Body of pancreas (tissue), 4 donors: ENCODE data around the gene LETM1. TPM values are rescaled to one million over a fixed set of nuclear protein-coding genes. Genes with fewer than 3 reads are reported as not detected.

Experiments used
- ATAC-seq: fragments of 150-250 bp; one replicate; pipeline ENCODE4 v1.9.1; 2016
- DNase-seq, 4 donors: peaks; one replicate each; pipeline ENCODE4 v3.0.0-alpha.2; 2019
- H3K27ac ChIP-seq, 4 donors: fragments of 200-600 bp; sonication (generic); 1 replicate in 3 of 4; 2 replicates in 1 of 4; pipeline versions ENCODE4 v1.5.1 to v1.6.1; 2016 to 2019; ENCODE audit warnings: mild to moderate bottlenecking in 1 of 4, mixed read lengths in 1 of 4, moderate library complexity in 1 of 4
- H3K27me3 ChIP-seq, 2 donors: fragments of 200-600 bp; sonication (generic); one replicate each; pipeline ENCODE4 v1.6.0; 2016; ENCODE audit warnings: mild to moderate bottlenecking in 1 of 2
- H3K36me3 ChIP-seq, 2 donors: fragments of 200-600 bp; sonication (generic); replicated peaks in 1 of 2; 2 replicates each; pipeline ENCODE4 v1.5.1; 2016; ENCODE audit warnings: low read depth in 2 of 2; ENCODE audit not compliant: insufficient read depth in 1 of 2
- H3K4me1 ChIP-seq: fragments of 200-600 bp; sonication (generic); one replicate; pipeline ENCODE4 v1.6.0; 2016
- H3K4me3 ChIP-seq, 2 donors: fragments of 200-600 bp; sonication (generic); 1 replicate in 1 of 2; 2 replicates in 1 of 2; pipeline ENCODE4 v1.5.1; 2016 to 2019
- H3K9me3 ChIP-seq, 3 donors: fragments of 200-600 bp; sonication (generic); 1 replicate in 2 of 3; 2 replicates in 1 of 3; pipeline ENCODE4 v1.5.1; 2016
- POLR2A ChIP-seq, 3 donors: fragments of 450-650 bp; IDR thresholded peaks; one replicate each; pipeline ENCODE4 v1.6.1; 2016; ENCODE audit warnings: antibody characterized with exemption in 3 of 3, mild to moderate bottlenecking in 2 of 3
- WGBS, 2 donors: methylation state at CpG; one replicate each; pipeline ENCODE4 v1.1.5; 2017; 5-methylcytosine and 5-hydroxymethylcytosine counted together
- intact Hi-C: fragments of 100-400 bp; cut with DNase I; formaldehyde crosslinking; loops from one replicate; pipeline ENCODE4 v1.15.1; 2023
- total RNA-seq, 2 donors: library from RNA; depleted of rRNA; stranded (reverse); fragments of >200 nt; gene quantifications; one replicate each; pipeline ENCODE4 v1.1.0, GENCODE V29; 2016
- TF ChIP-seq, protein P1 (sequence below), 7 experiments: fragments of 450-650 bp in 4 of 7; fragments of 200-600 bp in 3 of 7; sonication (generic) in 3 of 7; IDR thresholded peaks; one replicate each; pipeline ENCODE4 v1.5.1; 2016 to 2019; ENCODE audit warnings: antibody characterized with exemption in 7 of 7

LETM1 gene
- total RNA-seq, 2 donors from 2014 or later, result 23.3 to 52.4 TPM

DNA sequence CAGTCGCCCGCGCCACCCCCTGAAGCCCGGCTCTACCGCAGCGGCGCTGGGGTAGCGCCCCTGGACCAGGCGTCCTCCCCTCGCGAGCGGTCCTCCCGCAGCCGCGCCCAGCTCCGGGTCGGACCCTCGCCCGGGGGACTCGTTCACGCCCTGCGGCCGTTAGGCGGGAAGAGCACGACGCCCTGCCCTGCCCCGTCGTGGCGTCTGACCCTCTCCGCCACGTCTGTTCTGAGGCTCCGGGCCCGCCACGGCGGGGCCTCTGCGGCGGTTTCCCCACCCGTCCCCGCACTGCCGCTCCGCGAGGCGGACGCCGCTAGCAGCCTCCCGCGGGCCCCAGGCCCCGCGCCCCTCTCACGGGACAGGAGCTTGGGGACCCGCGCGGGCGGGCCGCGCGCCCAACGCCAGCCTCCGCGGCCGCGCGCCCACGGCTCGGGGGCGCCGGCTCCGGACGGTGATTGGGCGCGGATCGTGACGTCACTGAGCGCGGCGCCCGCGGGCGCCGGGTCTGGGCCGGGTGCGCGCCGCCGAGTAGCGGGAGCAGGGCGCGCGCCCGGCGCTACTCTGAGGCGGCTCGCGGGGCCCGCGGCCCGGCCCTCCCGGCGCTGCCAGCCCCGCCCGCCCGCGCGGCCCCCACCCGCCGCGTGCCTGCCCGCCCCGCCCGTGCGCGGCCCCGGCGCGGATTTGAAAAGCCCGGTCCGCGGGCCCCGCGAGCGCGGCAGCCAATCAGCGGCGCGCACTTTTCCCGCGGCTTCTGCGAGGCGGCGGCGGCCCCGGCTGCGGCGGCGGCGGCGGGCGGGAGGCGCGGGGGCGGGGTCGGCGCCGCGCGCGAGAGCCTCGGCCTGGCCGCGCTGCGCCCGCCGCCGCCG lies 14.9 kb upstream of the LETM1 start, which contains the start of gene NSD2:
Gene NSD2, plus strand, starts transcription at position 816 of the 866 bp plus-strand sequence. CDS start 29,262 bp downstream, outside the sequence.
- intact Hi-C loops, result no loop called here
- no peaks in the 10 kb centered on the region for H3K27me3 ChIP-seq
- peaks cover 52% of the 10 kb centered on the region for H3K4me1 ChIP-seq
- H3K4me3 ChIP-seq, result peak within 1 kb of the TSS; percentile 61 to 70
- ATAC-seq (peak; percentile 82), DNase-seq (peak; percentile 86 to 91 (median 90))
- TF ChIP-seq POLR2A (IDR thresholded peaks at IDR 0.05), result peak; percentile 49 to 91 (median 85)
- TF ChIP-seq, protein P1, sequence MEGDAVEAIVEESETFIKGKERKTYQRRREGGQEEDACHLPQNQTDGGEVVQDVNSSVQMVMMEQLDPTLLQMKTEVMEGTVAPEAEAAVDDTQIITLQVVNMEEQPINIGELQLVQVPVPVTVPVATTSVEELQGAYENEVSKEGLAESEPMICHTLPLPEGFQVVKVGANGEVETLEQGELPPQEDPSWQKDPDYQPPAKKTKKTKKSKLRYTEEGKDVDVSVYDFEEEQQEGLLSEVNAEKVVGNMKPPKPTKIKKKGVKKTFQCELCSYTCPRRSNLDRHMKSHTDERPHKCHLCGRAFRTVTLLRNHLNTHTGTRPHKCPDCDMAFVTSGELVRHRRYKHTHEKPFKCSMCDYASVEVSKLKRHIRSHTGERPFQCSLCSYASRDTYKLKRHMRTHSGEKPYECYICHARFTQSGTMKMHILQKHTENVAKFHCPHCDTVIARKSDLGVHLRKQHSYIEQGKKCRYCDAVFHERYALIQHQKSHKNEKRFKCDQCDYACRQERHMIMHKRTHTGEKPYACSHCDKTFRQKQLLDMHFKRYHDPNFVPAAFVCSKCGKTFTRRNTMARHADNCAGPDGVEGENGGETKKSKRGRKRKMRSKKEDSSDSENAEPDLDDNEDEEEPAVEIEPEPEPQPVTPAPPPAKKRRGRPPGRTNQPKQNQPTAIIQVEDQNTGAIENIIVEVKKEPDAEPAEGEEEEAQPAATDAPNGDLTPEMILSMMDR (IDR thresholded peaks at IDR 0.05), result peak in 2 of 7 experiments; percentile 12 to 18
- H3K27ac ChIP-seq, result peak within 1 kb of the TSS; percentile 95 to 100 (median 98)
- no peaks in the 10 kb centered on the region for H3K36me3 ChIP-seq
- 0% methylated on average over 1 to 79 of the region's 155 CpGs for WGBS, 2 donors
- no peaks in the 10 kb centered on the region for H3K9me3 ChIP-seq

DNA sequence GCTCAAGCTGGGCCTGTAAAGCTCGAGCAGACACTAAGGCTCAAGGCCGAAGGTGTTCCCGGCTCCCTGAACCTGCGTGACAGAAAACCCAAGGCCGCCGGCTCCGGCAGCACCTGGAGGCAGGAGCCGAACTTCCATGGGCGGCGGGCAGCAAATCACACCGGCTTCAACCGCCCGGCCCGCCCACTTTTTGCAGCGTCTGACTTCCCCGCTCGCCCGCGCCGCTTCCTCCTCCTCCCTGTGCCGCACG lies 14.3 kb upstream of the LETM1 start:
- WGBS, 2 donors, result 0% methylated on average over 5 to 20 of the region's 22 CpGs
- no peaks in the 10 kb centered on the region for H3K27me3 ChIP-seq
- ATAC-seq (peak; percentile 79), DNase-seq (peak; percentile 92 to 95 (median 94))
- H3K4me3 ChIP-seq, result peak overlapping the region in 1 of 2 donors; percentile 70
- peak in 1 of 3 donors; percentile 90 for TF ChIP-seq POLR2A (IDR thresholded peaks at IDR 0.05)
- TF ChIP-seq, protein P1 (IDR thresholded peaks at IDR 0.05), result peak in 1 of 7 experiments; percentile 21
- H3K27ac ChIP-seq, result peak overlapping the region; percentile 95 to 100 (median 98)
- intact Hi-C loops, result no loop called here
- H3K9me3 ChIP-seq, result no peaks in the 10 kb centered on the region
- peaks cover 52% of the 10 kb centered on the region for H3K4me1 ChIP-seq
- no peaks in the 10 kb centered on the region for H3K36me3 ChIP-seq

DNA sequence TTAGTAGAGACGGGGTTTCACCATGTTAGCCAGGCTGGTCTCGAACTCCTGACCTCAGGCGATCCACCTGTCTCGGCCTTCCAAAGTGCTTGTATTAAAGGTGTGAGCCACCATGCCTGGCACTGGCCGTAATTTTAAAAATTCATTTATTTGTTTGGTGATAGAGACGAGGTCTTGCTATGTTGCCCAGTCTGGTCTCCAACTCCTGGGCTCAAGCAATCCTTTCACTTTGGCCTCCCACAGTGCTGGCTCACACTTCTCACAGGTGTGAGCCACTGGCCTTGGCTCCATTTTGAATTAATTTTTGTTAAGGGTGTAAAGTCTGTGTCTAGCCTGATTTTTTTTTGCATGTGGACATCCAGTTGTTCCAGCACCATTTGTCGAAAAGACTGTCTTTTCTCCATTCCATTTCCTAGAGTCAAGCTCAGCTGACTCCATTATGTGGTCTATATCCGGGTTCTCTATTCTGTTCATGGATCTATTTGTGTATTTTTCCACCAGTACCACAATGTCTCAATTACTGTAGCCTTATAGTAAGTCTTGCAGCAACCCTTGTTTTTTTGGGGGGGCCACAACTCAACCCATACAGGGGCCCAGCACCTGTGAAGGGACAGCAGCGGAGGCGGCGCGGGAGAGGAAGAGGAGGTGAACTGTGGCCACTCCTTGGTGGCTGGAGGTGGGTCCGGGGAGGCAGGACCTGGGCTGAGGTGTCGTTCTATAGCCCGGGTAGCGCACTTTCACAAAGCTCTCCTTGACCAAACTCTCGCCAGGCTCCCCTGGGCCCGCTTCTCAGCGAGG lies 13.8 kb upstream of the LETM1 start:
- peak overlapping the region in 1 of 2 donors; percentile 70 for H3K4me3 ChIP-seq
- intact Hi-C loops, result no loop called here
- H3K27ac ChIP-seq, result peak overlapping the region; percentile 95 to 100 (median 98)
- H3K9me3 ChIP-seq, result no peaks in the 10 kb centered on the region
- no peak for ATAC-seq
- TF ChIP-seq POLR2A (IDR thresholded peaks at IDR 0.05), result no peak
- TF ChIP-seq, protein P1 (IDR thresholded peaks at IDR 0.05), result no peak
- 35 to 44% methylated on average over 15 to 19 of the region's 19 CpGs for WGBS, 2 donors
- H3K36me3 ChIP-seq, result no peaks in the 10 kb centered on the region
- H3K27me3 ChIP-seq, result no peaks in the 10 kb centered on the region
- H3K4me1 ChIP-seq, result peaks cover 52% of the 10 kb centered on the region
- no peak for DNase-seq

DNA sequence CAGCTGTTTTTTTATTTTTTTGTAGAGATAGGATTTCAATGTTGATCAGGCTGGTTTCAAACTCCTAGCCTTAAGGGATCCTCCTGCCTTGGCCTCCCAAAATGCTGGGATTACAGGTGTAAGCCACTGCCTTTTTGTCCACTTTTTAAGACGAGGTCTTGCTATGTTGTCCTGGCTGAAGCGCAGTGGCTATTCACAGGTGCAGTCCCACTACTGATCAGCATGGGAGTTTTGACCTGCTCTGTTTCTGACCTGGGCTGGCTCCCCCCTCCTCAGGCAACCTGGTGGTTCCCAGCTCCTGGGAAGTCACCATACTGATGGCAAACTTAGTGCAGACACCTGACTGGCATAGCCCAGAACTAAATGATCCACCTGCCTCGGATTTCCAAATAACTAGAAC lies 13.0 kb upstream of the LETM1 start:
- no peak for ATAC-seq
- no peak for DNase-seq
- intact Hi-C loops, result no loop called here
- Histone ChIP-seq H3K27me3 (no peaks in the 10 kb centered on the region), H3K4me1 (peaks cover 44% of the 10 kb centered on the region), H3K9me3 (no peaks in the 10 kb centered on the region), H3K4me3 (no peak overlapping the region), H3K27ac (peak overlapping the region in 3 of 4 donors; percentile 97 to 100 (median 99)), H3K36me3 (no peaks in the 10 kb centered on the region)
- WGBS, 2 donors, result 82% methylated on average over 3 of the region's 3 CpGs
- TF ChIP-seq, protein P1 (IDR thresholded peaks at IDR 0.05), result no peak
- no peak for TF ChIP-seq POLR2A (IDR thresholded peaks at IDR 0.05)
